ENCODE data around the gene SDHAF4.
"Not testable (repeated sequence)": the region's sequence is repeated elsewhere in the genome, so short reads cannot be mapped to it uniquely, and the experiment has no call there.

- TF ChIP-seq CTCF (IDR thresholded peaks at IDR 0.05; ENCODE audit: low read length); EZH2 (IDR thresholded peaks at IDR 0.05; ENCODE audit: borderline replicate concordance, low read length): not testable (repeated sequence)
Observed at GRCh38 chr6:70609181-70609580, 42.5 kb downstream of the SDHAF4 start.

Data from OCI-LY1 (cell line).